ENCODE data around the gene ARHGEF17.

ARHGEF17 gene

DNA sequence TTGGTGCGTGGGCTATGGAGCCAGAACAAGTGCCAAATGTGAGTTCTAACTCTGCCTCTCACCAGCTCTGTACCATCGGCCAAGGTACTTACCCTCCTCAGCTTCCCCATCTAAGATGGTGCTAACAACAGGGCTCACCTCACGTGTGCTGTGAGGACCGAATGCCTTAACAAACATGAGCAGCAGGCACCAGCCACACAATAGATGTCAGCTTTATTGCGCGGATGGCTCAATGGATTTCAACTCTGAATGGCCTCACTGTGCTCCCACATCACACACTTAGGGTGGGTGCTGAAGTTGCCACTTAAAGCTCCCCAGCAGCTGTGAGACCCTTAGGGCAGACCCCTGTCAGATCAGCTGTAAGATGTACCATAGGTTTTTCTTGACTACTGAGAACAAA, 92.2 kb downstream of the ARHGEF17 start:
- no peak overlapping the region for H3K27ac ChIP-seq
- TF ChIP-seq ZFX (IDR thresholded peaks at IDR 0.05), result no peak
- TF ChIP-seq, protein P1, sequence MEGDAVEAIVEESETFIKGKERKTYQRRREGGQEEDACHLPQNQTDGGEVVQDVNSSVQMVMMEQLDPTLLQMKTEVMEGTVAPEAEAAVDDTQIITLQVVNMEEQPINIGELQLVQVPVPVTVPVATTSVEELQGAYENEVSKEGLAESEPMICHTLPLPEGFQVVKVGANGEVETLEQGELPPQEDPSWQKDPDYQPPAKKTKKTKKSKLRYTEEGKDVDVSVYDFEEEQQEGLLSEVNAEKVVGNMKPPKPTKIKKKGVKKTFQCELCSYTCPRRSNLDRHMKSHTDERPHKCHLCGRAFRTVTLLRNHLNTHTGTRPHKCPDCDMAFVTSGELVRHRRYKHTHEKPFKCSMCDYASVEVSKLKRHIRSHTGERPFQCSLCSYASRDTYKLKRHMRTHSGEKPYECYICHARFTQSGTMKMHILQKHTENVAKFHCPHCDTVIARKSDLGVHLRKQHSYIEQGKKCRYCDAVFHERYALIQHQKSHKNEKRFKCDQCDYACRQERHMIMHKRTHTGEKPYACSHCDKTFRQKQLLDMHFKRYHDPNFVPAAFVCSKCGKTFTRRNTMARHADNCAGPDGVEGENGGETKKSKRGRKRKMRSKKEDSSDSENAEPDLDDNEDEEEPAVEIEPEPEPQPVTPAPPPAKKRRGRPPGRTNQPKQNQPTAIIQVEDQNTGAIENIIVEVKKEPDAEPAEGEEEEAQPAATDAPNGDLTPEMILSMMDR (conservative IDR thresholded peaks at IDR 0.05), result no peak

DNA sequence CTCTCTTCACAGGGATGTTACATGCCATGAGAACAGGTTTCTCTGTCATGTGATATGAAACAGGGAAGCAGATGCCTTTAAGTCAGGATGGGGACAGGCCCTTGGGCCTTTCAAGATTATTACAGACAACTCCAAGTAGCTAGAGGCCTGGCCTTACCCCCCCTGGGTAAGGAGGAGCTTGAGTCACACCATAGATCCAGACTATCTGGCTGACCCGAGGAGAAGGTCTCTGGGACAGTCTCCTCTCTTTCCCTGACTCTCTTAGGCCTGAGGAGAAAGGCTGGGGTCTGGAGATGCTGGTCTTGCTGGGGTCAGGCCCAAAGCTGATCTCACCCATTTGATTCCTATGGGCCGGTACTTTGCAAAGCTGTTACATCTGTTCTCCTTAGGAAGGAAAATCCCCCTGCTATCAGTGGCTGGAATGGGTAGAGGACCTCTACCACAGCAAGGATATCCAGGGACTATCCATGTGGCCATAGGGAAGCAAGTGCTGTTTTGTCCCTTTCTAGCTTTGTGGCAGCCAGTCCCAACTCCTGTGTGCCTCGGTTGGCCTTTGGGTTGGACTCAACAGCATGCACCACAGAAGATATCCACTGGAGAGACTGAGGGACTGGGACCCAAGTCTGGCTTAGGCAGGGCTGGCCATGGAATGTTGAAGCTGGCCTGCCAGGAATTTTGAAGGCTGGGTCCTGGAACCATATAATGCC, 93.3 kb downstream of the ARHGEF17 start:
- TF ChIP-seq, protein P1 (conservative IDR thresholded peaks at IDR 0.05), result no peak
- TF ChIP-seq ZFX (IDR thresholded peaks at IDR 0.05), result no peak
- H3K27ac ChIP-seq, result no peak overlapping the region

DNA sequence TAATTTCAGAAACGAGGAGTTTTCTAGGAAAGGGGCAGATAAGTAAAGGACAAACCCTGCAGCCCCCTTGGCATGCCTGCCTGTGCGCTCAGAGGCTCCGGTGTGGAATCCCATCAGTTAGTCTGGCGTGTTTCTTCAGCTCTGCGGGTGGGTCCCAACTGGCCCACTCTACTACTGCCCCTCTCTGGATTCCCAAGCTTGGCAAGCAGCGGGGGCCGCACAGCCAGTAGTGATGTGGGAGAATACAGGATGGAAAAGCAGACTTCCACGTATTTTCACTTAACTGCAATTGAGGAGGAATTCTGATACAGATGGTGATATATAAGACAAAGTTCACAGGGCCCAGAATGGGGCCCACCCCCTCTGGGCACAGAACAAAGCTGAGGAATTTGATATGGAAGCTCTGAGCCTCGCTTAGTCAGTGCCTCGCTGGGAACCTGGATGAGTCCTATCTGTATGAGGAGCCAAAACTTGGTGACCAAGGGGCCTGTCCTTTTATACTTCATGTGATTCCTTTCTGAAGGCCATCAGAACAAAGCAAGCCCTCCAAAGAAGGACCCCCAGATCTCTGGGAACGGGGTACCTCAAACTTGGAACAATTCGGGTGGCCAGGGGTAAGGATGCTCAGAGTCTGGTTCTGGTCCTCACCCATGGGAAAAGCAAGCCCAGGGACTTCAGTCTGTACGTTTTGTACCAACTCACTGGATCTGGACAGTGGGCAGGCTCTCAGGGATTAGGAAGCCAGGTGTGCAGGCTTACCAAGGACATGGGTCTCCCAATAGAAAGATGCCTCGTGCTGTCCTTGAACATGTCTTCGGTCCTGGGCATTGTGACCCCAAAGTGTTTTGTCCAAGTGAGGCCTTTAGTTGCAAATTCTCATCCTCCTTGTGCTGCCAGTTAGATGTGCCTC, 94.1 kb downstream of the ARHGEF17 start:
- TF ChIP-seq, protein P1 (conservative IDR thresholded peaks at IDR 0.05), result no peak
- TF ChIP-seq ZFX (IDR thresholded peaks at IDR 0.05), result no peak
- H3K27ac ChIP-seq, result no peak overlapping the region

DNA sequence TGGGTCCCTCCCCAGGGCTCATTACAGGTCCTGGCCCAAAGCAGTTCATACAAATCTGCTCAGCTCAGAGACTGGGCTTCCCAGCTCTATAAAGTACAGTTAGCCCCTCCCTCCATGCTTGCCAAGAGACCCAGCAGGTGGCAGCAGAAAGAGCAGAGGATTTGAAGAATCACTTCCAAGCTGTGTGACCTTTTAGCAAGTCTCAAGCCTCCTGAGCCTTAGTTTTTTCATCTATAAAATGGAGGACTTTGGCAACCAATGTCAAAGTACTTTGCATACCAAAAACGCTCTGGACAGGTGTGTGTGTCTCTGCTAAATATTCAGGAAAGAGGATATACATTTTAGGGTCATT, 94.7 kb downstream of the ARHGEF17 start:
- TF ChIP-seq, protein P1 (conservative IDR thresholded peaks at IDR 0.05), result peak; percentile 28
- TF ChIP-seq ZFX (IDR thresholded peaks at IDR 0.05), result no peak
- H3K27ac ChIP-seq, result no peak overlapping the region

DNA sequence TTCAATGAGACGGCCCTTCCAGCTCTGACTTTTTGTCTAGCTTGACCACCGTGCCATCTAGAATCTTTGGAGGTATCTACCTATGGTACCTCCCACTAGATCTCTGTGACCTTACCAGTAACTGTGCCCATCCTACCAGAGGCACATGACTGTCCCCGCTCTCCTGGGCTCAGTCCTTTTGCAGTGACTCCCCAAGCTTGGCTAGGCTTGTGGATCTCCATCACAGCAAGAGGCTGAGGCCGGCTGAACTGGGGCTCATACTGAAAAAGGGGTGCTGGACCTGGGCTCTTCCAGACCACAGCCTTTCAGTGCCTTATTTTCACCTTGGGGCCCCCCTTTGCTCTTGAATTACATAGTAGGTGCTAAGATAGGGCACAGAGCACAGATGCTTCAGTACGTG, 95.5 kb downstream of the ARHGEF17 start:
- H3K27ac ChIP-seq, result no peak overlapping the region
- TF ChIP-seq, protein P1 (conservative IDR thresholded peaks at IDR 0.05), result no peak
- no peak for TF ChIP-seq ZFX (IDR thresholded peaks at IDR 0.05)

DNA sequence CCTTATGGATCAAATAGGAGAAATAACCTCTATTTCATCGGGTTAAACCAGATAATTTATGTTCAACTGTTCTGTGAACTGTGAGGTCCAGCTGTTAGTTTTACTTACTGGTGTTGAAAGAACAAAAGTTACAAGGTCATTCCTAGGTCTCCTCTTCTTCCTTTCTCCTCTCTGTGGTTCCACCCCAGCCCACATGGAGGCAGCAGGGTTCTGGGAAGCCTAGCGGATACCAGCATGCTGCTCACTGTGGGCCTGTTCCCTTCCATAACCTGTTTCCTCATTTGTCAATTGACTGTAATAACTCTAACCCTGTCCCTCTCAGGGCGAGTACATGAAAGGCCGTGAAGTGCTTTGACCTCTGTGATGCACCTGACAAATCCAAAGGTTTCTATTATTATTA, 96.0 kb downstream of the ARHGEF17 start:
- TF ChIP-seq, protein P1 (conservative IDR thresholded peaks at IDR 0.05), result peak; percentile 77
- TF ChIP-seq ZFX (IDR thresholded peaks at IDR 0.05), result no peak
- H3K27ac ChIP-seq, result no peak overlapping the region

DNA sequence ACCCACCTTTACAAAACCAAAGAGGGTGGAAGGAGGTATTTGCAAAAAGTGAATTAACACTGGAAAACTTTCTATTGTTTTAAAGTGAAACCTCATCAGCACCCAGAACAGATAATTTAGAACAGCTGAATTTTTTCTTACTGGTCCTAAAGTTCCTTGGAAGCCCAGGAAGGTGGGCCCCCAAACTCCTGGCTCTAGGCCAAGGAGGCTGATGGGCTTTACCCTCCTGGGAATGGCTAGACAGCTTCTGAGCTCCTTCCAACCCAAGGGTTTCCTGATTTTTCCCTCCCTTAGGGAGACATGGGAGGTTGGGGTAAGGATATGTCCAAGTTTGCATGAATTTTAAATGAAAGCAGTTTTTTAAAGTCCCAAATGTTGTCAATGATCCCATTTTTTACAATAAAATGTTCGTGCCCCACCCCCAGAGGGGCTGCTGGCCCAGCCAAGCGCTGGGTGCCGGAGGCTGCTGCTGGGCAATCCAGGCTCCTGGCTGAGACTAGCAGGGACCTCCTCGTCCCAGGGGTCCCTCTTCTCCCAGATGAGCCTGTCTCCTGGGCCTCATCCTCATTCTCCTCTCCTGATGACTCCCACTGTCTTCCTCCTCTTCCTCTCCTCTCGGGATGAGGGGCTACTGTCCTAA, 96.5 kb downstream of the ARHGEF17 start:
- no peak overlapping the region for H3K27ac ChIP-seq
- no peak for TF ChIP-seq ZFX (IDR thresholded peaks at IDR 0.05)
- TF ChIP-seq, protein P1 (conservative IDR thresholded peaks at IDR 0.05), result no peak

Data from C4-2B (cell line).